Measurements from ENCODE around the gene ARID3C. TPM values are rescaled to one million over a fixed set of nuclear protein-coding genes. Genes with fewer than 3 reads are reported as not detected.

ARID3C gene, protein sequence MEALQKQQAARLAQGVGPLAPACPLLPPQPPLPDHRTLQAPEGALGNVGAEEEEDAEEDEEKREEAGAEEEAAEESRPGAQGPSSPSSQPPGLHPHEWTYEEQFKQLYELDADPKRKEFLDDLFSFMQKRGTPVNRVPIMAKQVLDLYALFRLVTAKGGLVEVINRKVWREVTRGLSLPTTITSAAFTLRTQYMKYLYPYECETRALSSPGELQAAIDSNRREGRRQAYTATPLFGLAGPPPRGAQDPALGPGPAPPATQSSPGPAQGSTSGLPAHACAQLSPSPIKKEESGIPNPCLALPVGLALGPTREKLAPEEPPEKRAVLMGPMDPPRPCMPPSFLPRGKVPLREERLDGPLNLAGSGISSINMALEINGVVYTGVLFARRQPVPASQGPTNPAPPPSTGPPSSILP
- polyA plus RNA-seq (2013, experiment 1 of 4), result 0.48 TPM
- polyA plus RNA-seq (2013, experiment 2 of 4), result 0.53 TPM
- 0.96 TPM for polyA plus RNA-seq (2013, experiment 3 of 4)
- 0.53 TPM for polyA plus RNA-seq (2013, experiment 4 of 4)

DNA sequence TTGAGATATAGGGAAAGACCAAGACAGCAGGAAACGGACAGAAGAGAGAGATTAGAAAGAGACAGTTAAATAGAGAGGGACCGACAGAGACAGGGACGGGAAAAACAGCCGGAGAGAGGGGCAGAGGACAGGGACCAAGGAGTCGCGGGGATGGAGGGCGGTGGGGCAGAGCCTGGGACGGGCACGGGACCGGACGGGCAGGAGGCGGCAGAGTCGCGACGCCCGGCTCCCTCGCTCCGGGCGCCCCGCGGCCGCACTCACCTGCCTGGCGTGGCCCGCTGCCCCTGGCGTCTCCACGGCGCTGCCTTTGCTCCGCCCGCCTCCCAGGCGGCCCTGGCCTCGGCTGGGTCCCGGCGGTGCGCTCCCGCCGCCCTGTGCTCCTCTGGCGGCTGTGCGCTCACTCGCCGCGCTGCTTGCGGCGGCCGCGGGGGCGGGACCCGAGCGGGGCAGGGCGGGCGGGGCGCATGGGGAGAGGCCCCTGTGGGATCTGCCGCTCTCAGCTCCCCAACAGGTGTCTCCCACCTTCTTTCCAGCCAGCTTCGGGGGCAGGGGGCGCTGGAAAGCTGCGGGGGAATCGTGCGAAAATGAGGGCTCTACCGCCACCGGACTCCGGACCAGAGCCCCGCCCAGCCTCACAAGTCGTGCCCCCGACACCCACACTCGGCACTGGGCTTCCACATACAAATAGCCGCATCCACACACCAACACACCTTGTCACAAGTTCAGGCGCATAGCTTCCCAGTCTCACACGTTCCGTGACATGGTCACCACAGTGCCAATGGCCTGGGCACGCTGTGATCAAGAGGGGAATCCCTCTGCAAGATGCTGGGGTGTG lies at the start of gene ARID3C:
Gene ARID3C, minus strand, starts transcription at position 411 of the 835 bp plus-strand sequence. CDS start 1,052 bp downstream, outside the sequence.
- peaks cover 78% of the 10 kb centered on the region for H3K27me3 ChIP-seq (ENCODE audit: control insufficient read depth, insufficient read depth, low read length, poor library complexity, severe bottlenecking)
- H3K36me3 ChIP-seq (ENCODE audit: control insufficient read depth, insufficient read depth, low read length), result no peaks in the 10 kb centered on the region
- H3K4me3 ChIP-seq (ENCODE audit: insufficient read depth, low read depth, low read length), result peak within 1 kb of the TSS; percentile 18
- H3K4me1 ChIP-seq (ENCODE audit: control insufficient read depth, insufficient read depth, low read length), result peaks cover 25% of the 10 kb centered on the region
- H3K9me3 ChIP-seq (ENCODE audit: control insufficient read depth, low read length), result no peaks in the 10 kb centered on the region
- WGBS, 2 experiments, result 2 to 3% methylated on average over 69 of the region's 69 CpGs
- H3K27ac ChIP-seq (ENCODE audit: insufficient read depth, low read depth, low read length, poor library complexity, severe bottlenecking), result no peak within 1 kb of the TSS

- 95 to 97% methylated on average over 2 of the region's 2 CpGs for WGBS, 2 experiments
- Histone ChIP-seq H3K27ac (ENCODE audit: insufficient read depth, low read depth, low read length, poor library complexity, severe bottlenecking) (no peak overlapping the region), H3K4me3 (ENCODE audit: insufficient read depth, low read depth, low read length) (no peak overlapping the region), H3K4me1 (ENCODE audit: control insufficient read depth, insufficient read depth, low read length) (peaks cover 2% of the 10 kb centered on the region), H3K27me3 (ENCODE audit: control insufficient read depth, insufficient read depth, low read length, poor library complexity, severe bottlenecking) (no peaks in the 10 kb centered on the region), H3K36me3 (ENCODE audit: control insufficient read depth, insufficient read depth, low read length) (no peaks in the 10 kb centered on the region), H3K9me3 (ENCODE audit: control insufficient read depth, low read length) (no peaks in the 10 kb centered on the region)
Measured at GRCh38 chr9:34675869-34676268, 47.0 kb upstream of the ARID3C start.

GRCh38 chr9:34675048-34675714 lies 46.3 kb upstream of the ARID3C start:
- 23 to 27% methylated on average over 10 of the region's 10 CpGs for WGBS, 2 experiments
- peaks cover 2% of the 10 kb centered on the region for H3K4me1 ChIP-seq (ENCODE audit: control insufficient read depth, insufficient read depth, low read length)
- H3K27ac ChIP-seq (ENCODE audit: insufficient read depth, low read depth, low read length, poor library complexity, severe bottlenecking), result no peak overlapping the region
- H3K9me3 ChIP-seq (ENCODE audit: control insufficient read depth, low read length), result no peaks in the 10 kb centered on the region
- H3K36me3 ChIP-seq (ENCODE audit: control insufficient read depth, insufficient read depth, low read length), result no peaks in the 10 kb centered on the region
- H3K4me3 ChIP-seq (ENCODE audit: insufficient read depth, low read depth, low read length), result no peak overlapping the region
- no peaks in the 10 kb centered on the region for H3K27me3 ChIP-seq (ENCODE audit: control insufficient read depth, insufficient read depth, low read length, poor library complexity, severe bottlenecking)

GRCh38 chr9:34674440-34674839 lies 45.6 kb upstream of the ARID3C start:
- Histone ChIP-seq H3K4me1 (ENCODE audit: control insufficient read depth, insufficient read depth, low read length) (peaks cover 2% of the 10 kb centered on the region), H3K9me3 (ENCODE audit: control insufficient read depth, low read length) (no peaks in the 10 kb centered on the region), H3K27me3 (ENCODE audit: control insufficient read depth, insufficient read depth, low read length, poor library complexity, severe bottlenecking) (no peaks in the 10 kb centered on the region), H3K36me3 (ENCODE audit: control insufficient read depth, insufficient read depth, low read length) (no peaks in the 10 kb centered on the region), H3K27ac (ENCODE audit: insufficient read depth, low read depth, low read length, poor library complexity, severe bottlenecking) (no peak overlapping the region), H3K4me3 (ENCODE audit: insufficient read depth, low read depth, low read length) (no peak overlapping the region)
- WGBS, 2 experiments, result 91% methylated on average over 3 of the region's 3 CpGs

- Histone ChIP-seq H3K4me1 (ENCODE audit: control insufficient read depth, insufficient read depth, low read length) (peaks cover 2% of the 10 kb centered on the region), H3K27me3 (ENCODE audit: control insufficient read depth, insufficient read depth, low read length, poor library complexity, severe bottlenecking) (no peaks in the 10 kb centered on the region), H3K36me3 (ENCODE audit: control insufficient read depth, insufficient read depth, low read length) (no peaks in the 10 kb centered on the region), H3K27ac (ENCODE audit: insufficient read depth, low read depth, low read length, poor library complexity, severe bottlenecking) (no peak overlapping the region), H3K9me3 (ENCODE audit: control insufficient read depth, low read length) (no peaks in the 10 kb centered on the region), H3K4me3 (ENCODE audit: insufficient read depth, low read depth, low read length) (no peak overlapping the region)
- 88 to 100% methylated on average over 1 of the region's 1 CpG for WGBS, 2 experiments
Measured at GRCh38 chr9:34671307-34671706, 42.4 kb upstream of the ARID3C start.

- no peaks in the 10 kb centered on the region for H3K4me1 ChIP-seq (ENCODE audit: control insufficient read depth, insufficient read depth, low read length)
- WGBS, 2 experiments, result 87 to 92% methylated on average over 5 of the region's 5 CpGs
- H3K27me3 ChIP-seq (ENCODE audit: control insufficient read depth, insufficient read depth, low read length, poor library complexity, severe bottlenecking), result no peaks in the 10 kb centered on the region
- no peak overlapping the region for H3K27ac ChIP-seq (ENCODE audit: insufficient read depth, low read depth, low read length, poor library complexity, severe bottlenecking)
- H3K4me3 ChIP-seq (ENCODE audit: insufficient read depth, low read depth, low read length), result no peak overlapping the region
- H3K9me3 ChIP-seq (ENCODE audit: control insufficient read depth, low read length), result no peaks in the 10 kb centered on the region
- no peaks in the 10 kb centered on the region for H3K36me3 ChIP-seq (ENCODE audit: control insufficient read depth, insufficient read depth, low read length)
Measured at GRCh38 chr9:34669809-34670562, 41.1 kb upstream of the ARID3C start.

GRCh38 chr9:34665381-34666250 lies 36.8 kb upstream of the ARID3C start:
- no peaks in the 10 kb centered on the region for H3K9me3 ChIP-seq (ENCODE audit: control insufficient read depth, low read length)
- H3K4me3 ChIP-seq (ENCODE audit: insufficient read depth, low read depth, low read length), result peak overlapping the region; percentile 95
- peak overlapping the region; percentile 95 for H3K27ac ChIP-seq (ENCODE audit: insufficient read depth, low read depth, low read length, poor library complexity, severe bottlenecking)
- 0 to 1% methylated on average over 54 of the region's 55 CpGs for WGBS, 2 experiments
- no peaks in the 10 kb centered on the region for H3K27me3 ChIP-seq (ENCODE audit: control insufficient read depth, insufficient read depth, low read length, poor library complexity, severe bottlenecking)
- H3K4me1 ChIP-seq (ENCODE audit: control insufficient read depth, insufficient read depth, low read length), result no peaks in the 10 kb centered on the region
- no peaks in the 10 kb centered on the region for H3K36me3 ChIP-seq (ENCODE audit: control insufficient read depth, insufficient read depth, low read length)

DNA sequence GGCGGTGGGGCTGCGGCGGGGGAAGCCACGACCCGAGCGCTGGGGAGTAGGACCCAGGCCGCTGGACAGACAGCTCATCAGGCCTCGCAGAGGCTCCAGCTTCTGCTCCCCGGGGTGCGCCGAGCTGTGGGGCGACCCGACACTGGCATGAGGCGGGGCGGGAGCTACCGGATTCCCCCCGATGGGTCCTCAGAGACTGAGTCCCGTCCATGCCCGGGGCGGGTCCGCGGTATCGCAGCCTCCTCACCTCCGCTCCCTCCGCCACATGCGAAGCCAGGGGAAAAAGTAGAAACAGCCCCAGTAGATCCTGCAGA lies 36.2 kb upstream of the ARID3C start:
- H3K27ac ChIP-seq (ENCODE audit: insufficient read depth, low read depth, low read length, poor library complexity, severe bottlenecking), result no peak overlapping the region
- WGBS, 2 experiments, result 1% methylated on average over 26 of the region's 26 CpGs

More for the DNA sequence above, 36.2 kb upstream of the ARID3C start:
- no peaks in the 10 kb centered on the region for H3K9me3 ChIP-seq (ENCODE audit: control insufficient read depth, low read length)
- H3K36me3 ChIP-seq (ENCODE audit: control insufficient read depth, insufficient read depth, low read length), result no peaks in the 10 kb centered on the region
- no peaks in the 10 kb centered on the region for H3K27me3 ChIP-seq (ENCODE audit: control insufficient read depth, insufficient read depth, low read length, poor library complexity, severe bottlenecking)
- H3K4me3 ChIP-seq (ENCODE audit: insufficient read depth, low read depth, low read length), result peak overlapping the region; percentile 95
- no peaks in the 10 kb centered on the region for H3K4me1 ChIP-seq (ENCODE audit: control insufficient read depth, insufficient read depth, low read length)

Data from ectodermal cell (in vitro differentiated cells).